ENCODE results near the gene ATP2C1.

Gene ATP2C1

DNA sequence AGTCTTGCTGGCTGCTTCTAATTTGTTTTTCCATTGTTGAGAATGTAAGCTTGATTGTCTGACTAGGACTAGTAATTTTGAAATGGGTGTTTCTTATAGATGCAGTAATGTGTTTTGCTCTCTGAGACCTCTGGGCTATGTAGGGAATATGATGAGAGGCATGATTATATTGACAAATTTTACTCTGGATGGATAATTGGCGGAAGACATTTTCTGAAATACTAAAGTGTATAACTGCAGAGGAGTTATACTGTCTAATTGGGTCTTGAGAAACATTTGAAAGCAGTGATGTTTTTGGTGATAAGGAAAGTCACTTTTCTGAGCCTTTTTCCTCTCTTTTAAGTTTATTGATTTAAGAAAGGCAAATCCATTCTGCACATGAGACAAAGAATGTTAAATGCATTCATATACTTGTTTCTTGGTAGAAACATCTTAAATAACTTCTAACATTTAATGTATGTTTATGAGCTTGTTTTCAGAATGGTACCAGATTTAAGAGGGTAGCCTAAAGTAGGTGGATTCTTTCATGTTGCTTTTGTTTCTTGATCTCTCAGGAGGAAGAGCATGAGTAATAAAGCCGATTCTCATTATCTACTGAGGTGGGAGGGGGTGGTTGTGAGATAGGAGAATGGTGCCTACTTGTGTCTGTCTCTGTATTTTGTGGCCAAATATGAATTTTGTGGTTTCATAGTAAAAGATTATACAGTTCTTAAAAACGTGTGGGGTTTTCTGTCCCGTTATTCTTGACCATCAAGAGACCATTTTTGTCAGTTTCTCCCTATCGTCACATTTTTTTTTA is 2.0 kb downstream of the ATP2C1 start:
- no peak for DNase-seq

DNA sequence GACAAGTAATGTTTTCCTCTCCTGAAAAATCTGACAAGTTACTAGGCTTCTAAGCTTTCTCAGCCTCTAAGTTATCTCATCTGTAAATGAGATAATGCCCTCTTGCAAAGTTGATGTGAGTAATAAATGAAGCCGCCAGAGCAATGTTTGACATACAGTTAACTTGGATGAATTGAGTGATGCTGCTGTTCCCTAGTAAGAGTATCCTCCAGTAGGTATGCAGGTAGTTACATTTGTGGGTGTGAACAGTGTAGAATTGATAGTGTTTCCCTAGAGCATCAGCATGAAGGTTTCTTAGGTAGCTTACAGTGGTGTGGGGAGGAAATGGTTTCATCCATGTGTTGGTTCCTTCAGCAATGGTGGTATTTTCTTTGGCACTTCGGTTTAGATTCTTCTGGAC is 3.4 kb downstream of the ATP2C1 start:
- DNase-seq, result no peak

DNA sequence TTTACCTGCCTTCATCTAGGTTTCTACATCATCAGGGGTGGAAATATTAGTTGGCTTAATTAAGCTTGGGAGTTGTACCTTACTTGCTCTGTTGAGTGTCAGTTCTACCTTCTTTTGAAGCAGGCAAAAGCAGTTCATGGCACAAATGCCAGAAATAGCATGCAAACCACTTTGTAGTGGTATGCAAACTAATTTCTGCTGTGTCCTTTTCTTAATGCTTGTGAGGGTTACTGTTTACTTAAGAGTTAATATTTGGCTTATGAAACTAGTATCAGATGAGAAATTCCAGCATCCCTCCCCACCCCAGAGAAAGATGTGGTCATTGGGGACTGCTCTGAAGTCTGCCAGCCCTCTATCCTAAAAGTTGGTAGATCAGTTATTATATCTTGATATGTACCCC is 7.1 kb downstream of the ATP2C1 start:
- no peak for DNase-seq

DNA sequence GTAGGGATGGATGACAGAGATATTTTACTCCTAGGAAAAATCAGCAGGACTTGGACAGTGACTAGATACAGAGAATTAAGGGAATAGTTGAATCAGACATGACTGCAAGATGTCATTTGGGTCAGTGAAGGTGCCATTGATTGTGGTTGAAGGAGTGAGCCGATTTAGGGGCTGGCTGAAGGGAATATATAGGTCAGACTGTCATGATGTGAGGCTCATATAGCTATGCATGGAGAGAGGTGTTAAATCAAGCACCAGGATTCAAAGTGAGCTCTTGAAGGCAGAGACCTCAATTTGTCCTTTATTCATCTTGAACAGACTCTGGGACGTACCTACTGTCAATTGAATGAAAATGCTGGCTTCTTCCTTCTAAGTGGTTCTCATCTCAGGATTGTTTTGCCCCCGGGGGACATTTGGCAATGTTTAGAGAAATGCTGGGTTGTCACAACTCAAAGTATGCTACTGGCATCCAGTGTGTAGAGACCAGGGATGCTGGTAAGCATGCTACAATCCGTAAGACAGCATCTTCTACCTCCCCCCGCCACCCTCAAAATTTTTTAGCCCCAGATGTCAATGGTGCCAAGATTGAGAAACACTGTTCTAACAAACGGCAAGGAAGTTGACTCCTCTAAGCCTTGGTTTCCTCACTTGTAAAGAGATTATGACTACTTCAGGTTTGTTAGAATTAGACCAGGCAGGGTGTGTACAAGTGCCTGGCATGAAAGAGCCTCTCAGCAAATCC is 7.8 kb downstream of the ATP2C1 start:
- DNase-seq, result no peak

DNA sequence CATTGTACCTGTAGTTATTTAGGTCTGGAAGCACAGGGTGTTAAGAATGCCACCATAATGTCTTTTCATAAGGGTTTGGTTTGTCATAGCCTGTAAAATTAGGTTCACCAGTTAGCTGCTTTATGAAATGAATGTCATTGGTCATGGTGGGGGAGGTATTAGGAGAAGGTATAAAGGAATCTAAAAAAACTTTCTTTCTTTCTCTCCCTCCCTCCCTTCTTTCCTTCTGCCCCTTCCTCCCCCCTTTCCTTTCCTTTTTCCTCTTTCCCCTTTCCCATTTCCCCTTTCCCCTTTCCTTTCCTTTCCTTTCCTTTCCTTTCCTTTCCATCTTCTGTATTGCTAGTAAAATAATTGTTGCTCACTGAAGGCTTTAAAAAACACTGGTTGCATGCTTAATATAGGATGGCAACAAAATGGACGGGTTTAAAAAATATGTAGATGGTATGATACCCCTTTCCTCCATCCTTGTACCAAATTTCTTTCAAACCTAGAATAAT is 9.6 kb downstream of the ATP2C1 start:
- DNase-seq, result no peak

DNA sequence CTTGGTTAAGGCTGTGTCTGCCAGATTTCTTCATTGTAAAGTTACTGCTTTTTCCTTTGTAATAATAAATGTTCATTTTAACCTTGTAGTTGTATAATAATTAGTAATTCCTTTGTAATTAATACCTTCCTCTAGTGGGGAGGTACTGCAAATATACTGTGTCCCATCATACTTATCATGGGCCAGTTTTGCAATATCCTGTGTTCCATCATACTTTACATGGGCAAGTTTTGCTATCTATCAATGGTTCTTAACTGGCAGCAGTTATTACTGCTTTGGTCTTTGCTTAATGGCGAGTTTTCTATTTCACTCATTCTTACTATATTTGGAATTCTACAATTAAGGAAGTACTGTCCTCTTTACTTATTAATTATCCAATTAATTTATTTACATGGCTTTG is 10.6 kb downstream of the ATP2C1 start:
- DNase-seq, result no peak

DNA sequence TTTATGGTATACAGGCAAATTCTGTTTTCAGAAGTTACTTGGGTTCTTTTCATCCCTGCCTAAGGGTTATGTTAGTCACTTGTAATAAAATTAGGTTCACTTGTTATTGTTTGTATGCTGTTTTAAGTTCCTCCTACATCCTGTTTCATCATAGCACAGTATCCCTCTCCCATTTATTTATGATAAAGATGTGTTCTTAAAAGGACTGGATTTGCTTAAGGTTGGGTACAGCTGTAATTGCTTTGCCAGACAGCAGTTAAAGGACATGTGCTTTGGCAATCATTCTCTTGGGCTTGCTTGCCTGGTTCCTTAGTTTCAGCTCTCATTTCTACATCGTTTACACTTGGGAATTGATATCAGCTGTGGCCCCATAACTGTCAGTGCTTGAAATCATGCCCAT is 11.7 kb downstream of the ATP2C1 start:
- no peak for DNase-seq

DNA sequence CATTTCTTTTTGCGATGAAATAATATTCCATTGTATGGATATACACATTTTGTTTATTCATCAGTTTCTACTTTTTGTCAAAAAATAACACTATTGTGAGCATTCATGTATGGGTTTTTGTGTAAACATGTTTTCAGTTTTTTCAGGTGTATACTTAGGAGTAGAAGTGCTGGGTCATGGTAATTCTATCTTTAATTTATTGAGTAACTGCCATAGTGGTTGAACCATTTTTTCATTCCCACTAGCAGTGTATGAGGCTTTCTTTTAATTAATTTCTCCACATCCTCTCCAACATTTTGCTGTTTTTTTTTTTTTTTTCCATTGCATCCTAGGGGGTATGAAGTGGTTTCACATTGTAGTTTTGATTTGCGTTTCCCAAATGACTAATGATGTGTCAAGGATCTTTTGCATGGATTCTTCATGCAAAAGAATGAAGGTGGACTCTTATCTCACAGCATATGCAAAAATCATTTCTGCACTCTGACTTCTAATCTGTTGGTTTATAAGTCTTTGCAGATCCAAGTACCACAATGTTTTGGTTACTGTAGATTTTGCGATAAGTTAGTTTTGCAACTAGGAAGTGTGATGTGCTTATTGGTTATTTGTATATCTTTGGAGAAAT is 12.6 kb downstream of the ATP2C1 start:
- no peak for DNase-seq

DNA sequence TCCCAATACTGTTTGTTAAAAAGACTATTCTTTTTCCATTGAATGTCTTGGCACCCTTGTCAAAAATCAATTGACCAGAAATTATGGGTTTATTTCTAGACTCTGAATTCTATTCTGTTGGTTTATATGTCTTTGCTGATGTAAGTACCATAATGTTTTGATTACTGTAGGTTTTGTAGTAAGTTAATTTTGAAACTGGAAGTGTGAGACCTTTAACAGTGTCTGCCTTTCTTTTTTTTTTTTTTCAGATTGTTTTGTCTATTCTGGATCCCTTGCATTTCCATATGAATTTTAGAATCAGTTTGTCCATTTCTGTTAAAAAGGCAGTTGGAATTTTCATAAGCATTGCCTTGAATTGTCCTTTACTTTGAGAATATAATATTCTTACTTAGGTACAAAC is 13.6 kb downstream of the ATP2C1 start:
- no peak for DNase-seq

DNA sequence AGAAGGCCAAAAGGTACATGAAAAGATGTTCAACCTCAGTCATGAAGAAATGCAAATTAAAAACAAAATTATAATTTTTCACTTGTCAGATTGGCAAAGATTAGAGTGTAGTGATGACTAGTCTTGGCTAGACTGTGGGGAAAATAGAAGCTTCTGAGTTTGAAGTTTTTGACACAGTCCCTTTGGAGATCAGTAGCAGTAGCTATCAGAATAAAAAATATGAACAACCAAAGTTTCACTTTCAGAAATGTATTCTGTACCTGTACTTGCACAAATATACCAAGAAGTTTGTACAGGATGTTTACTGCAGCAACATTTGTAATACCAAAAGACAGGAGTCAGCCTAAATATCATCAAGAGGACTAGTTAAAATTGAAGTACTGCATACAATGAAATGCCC is 14.1 kb downstream of the ATP2C1 start:
- no peak for DNase-seq

DNA sequence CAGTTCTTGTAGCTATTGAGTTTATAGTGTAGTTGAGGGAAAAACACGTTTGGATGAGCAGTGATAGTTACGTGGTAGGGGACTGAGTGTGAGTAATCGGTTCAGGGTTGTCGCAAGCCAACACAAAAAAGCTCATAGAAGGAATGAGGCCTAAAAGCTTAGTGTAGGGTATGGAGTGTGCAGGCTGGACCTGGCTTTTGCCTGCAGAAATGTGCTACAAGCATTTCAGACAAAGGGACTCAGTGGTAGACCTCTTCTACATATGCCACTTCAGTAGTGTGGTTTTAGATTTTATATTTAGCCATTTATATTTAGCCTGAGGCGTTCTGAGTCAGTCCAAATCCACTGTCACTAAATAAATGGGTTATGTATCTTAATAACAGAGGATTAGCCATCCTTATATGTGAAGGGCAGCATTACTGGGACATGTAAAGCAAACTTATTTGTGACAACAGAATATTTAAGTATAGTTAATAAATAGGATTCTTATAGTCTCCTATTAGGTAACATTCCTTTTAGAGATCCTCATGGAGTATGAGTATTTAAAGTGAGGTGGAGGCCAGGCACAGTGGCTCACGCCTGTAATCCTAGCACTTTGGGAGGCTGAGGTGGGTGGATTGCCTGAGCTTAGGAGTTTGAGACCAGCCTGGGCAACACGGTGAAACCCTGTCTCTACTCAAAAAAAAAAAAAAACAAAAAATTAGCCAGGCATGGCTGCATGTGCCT is 21.8 kb downstream of the ATP2C1 start:
- DNase-seq, result no peak

DNA sequence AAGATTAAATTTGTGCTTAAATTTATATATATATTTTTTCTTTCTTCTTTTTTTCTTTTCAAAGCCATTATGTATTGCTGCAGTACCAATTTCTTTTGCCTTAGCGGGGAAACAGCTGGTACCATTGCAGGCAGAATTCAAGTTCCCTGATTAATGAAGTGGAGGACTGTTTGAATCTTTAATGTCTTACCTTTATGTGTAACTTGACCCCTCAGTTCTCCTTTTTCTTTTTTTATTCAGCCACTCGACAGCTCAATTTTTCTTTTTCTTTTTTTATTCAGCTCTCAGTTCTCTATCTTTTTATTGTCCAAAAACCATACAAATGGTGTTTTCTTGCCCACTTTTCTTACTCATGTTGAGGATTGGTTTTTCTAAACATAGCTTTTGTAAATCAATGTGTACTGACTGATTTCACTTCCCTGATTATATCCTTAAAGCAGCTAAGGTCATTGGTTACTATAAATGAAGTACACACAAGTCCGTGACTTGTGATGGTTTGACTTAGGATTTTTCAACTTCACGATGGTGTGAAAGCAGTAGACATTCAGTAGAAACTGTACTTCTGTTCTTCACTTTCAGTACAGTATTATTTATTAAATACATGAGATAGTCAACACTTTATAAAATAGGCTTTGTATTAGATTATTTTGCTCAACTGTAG is 22.8 kb downstream of the ATP2C1 start:
- DNase-seq, result no peak

DNA sequence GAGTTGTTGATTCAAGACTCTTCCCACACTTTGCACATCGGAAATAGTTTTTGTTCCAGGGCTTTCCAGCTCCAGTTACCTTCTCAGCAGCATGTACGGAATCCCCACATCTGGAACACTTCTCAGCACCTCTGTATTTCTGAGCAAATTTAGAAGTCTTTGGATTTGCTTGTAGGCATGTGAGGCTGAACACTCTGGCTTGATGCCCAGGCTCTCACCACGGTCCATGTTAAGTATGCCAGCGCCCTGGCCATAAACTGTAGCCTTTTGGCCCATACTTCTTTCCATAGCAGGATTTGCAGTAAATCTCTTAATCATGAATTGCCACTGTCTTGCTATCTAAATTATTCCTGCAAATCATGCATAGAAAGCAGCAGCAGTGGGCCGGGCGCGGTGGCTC is 24.4 kb downstream of the ATP2C1 start:
- no peak for DNase-seq

DNA sequence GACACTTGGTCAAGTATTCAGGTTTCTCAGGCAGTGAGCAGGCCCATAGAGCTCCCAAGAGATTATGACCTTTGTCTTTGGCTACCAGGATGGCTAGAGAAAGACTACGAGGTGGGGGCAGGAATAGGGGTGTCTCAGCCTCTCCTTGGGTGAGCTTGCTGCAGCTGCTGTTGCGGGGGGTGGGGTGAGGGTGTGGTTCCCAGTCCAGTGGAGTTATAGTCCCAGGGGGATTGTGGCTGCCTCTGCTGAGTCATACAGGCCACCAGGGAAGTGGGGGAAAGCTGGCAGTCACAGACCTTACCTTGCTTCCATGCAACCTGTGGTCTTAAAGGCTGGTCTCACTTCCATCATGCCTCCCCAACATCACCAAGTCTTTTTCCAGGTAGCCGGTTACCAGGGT is 31.7 kb downstream of the ATP2C1 start:
- DNase-seq, result no peak

DNA sequence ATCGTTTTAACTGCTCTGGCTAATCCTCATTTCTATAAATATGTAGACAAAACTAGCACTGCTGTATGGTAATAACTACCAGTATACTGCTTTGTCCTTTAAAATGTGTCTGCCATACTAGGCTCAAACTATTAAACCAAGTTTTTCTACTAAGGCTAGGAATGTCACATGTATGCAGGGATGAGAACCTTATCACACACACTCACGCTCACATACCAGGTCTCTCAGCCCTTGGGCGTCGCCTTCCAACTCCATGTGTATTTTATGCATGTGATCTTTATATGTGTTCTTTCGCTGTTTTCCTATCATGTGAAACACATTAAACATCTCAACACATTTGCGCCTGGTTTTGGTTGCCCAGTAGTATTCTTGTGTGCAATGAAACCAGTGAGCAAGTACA is 32.6 kb downstream of the ATP2C1 start:
- no peak for DNase-seq

DNA sequence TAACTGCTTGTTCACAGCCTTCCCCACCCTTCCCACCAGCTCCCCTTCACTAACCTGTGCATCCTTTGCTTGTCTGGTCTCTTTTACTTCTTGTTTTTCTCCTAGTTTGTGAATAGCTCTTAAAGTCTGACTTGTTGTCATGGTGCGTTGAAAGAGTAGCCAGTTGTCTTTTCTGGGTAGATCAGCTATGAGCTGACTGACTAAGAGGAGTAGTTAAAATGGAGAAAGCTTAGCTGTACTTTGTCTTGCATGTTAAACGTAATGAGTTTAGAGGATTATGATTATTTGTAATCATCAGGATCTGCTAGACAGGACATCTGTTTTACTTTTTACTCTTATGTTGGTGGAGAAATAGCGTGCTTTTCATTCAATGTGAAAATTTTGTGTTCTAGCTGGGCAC is 35.9 kb downstream of the ATP2C1 start:
- no peak for DNase-seq

DNA sequence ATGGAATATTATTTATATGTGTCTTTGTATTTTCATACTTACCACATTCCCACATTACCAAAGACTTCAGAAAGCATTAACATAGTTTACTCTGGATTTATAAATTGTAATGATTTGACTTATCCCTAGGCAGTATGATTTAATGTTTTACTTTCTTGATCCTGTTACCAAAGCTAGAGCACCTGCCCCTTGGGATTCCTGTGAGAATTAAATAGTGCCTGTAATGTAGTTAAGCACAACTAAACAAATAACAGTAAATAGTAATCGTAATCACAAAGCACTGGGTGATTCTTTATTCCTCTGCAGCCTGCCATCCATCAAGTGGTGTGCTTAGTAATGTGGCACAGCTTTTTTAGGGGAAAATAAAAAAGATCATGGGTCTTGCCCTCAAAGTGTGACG is 39.1 kb downstream of the ATP2C1 start:
- DNase-seq, result no peak

DNA sequence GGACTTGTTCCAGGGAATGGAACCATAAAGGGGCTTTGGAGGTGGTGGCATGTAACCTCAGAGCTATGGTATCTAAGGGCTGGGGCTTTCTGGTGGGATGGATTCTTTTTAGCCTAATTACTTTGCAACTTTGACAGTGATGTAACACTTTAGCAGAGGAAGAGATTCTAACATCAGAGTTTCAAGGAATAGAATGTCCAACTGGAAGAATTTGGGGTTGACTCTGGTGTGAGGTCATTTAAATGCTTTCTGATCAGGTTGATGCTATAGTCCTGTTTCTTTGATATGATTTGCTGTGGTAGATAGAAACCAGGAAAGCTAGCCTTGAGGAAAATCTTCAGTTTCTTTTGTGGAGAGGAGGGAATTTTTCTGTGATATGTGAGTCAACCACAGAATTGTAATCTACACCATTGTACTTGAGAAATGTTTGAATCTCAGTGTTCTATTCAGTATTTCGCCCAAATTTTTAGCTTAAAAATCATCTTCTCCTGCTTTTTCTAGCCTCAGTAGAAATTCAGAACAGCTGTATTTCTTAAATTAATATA is 40.0 kb downstream of the ATP2C1 start:
- DNase-seq, result no peak

DNA sequence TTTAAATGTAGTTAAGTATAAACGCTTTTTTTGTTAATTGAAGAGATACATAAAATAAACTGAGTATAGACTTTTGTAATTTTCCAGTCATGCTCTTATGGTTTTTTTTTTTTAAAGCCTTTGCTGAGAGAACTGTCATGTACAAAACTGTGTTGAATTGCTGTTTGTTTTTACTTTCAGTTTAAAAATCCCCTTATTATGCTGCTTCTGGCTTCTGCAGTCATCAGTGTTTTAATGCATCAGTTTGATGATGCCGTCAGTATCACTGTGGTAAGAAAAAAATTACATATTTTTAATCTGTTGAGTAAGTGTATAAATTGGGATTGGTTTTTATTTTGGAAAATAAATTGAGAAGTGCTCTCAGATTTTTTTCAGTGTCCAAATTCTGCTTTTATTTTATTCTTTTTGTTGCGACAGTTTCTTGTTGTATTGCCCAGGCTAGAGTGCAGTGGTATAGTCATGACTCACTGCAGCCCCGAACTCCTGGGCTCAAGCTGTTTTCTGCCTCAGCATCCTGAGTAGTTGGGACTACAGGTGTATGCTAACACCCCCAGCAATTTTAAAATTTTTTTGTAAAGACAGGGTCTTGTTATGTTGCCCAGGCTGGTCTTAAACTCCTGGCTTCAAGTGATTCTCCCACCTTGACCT is 40.7 kb downstream of the ATP2C1 start:
- DNase-seq, result no peak

DNA sequence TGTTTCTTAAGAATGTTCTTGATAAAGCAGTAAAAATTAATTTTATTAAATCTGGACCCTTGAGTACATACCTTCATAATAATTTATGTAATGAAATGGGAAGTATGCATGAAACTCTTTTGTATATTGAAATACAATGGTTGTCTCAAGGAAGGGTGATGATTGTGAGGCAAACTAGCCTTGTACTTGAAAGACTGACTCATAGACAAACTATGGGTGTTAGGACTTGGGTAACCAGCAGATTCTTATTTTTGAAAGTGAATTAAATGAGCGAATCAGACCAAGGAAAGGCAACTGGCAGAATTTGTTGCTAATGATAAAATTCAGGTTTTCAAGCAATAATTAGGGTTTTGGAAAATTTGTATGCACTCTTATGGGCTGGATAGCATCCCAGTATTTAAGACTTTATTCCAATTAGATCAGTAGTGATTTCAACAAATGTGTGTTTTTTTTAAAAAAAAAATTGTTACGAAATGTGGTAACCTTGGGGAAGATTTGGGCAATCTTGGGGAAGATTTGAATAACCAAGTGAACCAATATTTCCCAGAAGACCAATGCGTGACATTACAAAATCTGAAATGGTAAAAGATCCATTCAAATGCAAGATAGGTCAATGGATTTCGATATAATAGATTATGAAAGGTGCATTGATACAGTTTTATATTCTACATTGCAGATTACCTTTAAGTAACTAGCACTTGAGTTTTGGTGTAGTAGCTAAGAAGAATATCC is 42.0 kb downstream of the ATP2C1 start:
- DNase-seq, result no peak
